Stimulated activated CD4-positive, alpha-beta T cell treated with anti-CD3 and anti-CD28 coated beads, Interleukin-1b, Interleukin-23, amount 100 ng/mL, for 1 hour (primary cell): ENCODE measurements around the gene TMEM266.

ENCODE experiments used
- DNase-seq, 2 donors: peaks; one replicate each; pipeline ENCODE4 v3.0.0-alpha.2; 2020; ENCODE audit warnings: low read depth in 2 of 2

The TMEM266 gene

DNA sequence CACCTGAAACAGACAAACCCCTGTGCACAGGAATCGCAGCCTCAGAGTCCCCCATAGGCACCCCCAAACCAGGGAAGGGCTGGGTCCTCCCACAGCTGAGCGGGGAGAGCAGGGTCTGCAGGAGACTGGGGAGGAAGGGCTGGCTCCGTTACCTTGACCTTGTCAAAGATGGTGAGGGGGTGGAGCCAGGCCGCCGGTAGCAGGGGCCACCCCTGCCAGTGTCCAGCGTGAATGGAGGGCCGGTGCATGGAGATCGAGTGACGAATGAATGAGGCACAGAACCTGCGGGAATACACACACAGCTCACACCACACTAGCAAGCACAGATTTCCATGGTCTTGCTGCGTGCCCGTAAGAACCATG is 102.2 kb downstream of the TMEM266 start:
- no peak for DNase-seq

GRCh38 chr15:76162784-76163456 is 103.1 kb downstream of the TMEM266 start:
- no peak for DNase-seq

DNA sequence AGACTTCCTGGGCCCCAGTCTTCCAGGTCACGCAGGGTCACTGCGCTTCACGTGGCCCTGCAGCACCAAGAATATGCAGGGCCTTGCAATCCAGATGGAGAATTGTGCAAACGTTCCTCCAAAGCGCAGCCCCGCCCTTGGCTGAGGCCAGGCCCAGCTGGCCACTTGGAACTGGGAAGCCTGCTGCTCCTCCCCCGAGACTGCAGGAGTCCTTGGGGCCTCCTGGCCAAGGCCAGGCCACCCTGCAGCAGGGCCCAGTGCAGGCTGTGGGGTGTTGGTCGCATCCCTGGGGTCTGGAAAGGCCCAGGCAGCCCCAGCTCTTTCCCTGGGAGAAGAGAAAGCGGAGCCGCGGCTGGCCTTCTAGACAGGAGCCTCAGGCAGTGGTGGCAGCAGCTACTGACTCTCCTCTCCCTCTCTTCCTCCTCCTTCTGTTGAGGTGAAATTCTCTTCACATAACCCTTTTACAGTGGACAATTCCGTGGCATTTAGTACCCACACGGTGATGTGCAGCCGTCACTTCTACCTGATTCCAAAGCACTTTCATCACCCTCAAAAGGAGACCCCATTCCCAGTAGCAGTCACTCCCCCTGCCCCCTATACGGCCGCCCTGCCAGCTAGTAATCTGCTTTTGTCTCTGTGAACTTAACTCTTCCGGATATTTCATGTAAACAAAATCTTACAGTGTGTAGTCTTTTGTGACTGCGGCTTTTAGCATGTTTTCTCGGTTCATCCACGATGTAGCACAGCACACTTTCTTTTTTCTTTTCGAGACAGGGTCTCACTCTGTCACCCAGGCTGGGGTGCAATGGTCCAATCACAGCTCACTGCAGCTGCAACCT is 103.9 kb downstream of the TMEM266 start:
- no peak for DNase-seq

DNA sequence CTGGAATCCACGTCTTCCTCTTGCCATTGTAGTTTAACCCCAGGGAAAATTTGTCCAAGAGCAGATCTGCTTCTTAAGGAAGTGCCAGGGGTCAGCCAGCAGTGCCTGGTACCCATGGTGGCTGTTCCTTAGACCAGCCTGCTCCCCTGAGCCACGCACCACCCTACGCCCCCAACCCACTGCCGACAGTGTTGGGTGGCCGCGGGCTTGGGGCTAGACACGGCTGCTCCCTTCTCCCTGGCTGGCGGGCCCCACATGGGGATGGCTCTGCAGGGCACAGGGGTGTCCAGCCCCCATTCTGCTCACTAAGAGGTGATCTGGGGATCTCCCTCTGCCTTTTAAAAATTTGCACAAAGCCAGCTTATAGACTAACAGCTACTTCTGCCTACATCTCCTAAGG is 104.8 kb downstream of the TMEM266 start:
- no peak for DNase-seq

- no peak for DNase-seq
These were observed 106.2 kb downstream of the TMEM266 start for GRCh38 chr15:76165951-76166350.

DNA sequence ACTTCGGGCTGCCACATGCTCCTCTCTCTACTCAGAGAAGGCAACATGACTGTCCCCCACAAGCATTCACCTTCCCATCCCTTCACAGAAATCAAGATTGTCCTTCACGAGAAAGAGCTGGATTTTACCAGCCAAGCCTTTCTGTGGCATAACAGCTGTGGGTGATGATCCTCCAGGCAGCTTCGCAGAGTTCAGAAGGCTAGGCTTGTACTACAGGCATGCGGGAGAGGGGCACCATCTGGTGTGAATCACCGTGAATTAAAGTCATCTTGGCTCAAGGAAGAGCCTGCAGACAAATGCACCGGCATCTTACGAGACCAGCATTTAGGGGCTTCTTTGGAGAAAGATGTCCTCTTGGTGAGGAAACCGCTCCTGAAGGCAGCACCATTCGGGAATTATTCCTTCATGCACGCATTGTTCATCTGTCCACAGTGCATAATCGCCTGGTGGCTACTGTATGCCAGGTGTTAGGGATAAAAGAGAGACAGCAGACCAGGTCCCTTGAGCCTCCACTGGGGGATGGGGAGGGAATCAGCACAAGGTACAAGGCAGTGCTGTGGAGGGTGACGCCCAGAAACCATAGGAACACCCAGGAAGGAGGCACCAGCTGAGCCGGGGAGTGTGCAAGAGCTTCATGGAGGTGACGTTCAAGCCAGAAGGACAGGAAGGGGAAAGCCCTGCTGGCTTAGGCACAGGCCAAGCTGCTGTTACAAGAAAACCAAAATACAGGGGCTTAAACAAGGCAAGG is 108.6 kb downstream of the TMEM266 start:
- no peak for DNase-seq

GRCh38 chr15:76169018-76169417 is 109.2 kb downstream of the TMEM266 start:
- no peak for DNase-seq

DNA sequence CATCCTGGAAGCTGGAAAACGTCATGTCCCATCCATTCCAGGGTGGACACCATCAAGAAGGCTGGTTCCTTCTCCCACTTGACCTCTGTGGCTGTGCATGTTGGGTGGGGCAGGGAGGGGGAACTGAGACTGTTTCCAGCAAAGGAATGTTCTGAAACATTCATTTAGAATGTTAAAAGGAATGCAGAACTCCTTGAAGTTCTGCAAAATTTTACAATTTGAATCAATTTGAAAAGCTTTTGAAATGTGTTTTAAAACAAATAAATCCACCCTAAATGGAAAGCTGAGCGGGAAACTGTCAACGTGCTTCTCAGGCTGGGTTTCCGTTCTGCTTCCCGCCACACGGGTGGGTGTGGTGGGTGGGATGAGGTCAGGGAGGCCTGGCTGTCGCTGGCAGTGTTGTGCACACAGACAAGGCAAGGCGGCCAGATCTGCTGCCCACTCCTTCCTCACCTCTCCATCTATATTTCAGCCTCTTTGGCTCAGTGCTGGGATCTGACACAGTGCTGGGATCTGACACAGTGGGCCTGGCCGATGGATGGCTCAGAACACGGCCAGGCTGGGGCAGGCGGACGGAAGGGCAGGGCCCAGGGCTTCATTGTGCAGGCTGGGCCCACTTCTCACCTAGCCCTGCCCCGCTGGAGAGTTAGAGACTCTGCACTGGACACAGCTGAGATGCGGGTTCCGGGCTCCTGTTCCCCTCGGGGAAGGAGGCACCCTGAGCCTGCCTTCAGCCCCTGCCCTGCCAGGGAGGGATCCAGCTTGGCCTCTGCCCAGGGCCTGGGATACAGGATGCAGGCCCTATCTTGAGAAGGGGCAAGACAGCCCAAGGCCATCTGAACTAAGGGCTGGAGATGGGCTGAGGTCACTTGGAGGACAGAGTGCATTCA is 110.4 kb downstream of the TMEM266 start:
- no peak for DNase-seq

GRCh38 chr15:76172782-76173181 is 113.0 kb downstream of the TMEM266 start:
- no peak for DNase-seq

- no peak for DNase-seq
These were observed 113.6 kb downstream of the TMEM266 start for GRCh38 chr15:76173317-76173834.

GRCh38 chr15:76174654-76175053 is 114.9 kb downstream of the TMEM266 start:
- no peak for DNase-seq

DNA sequence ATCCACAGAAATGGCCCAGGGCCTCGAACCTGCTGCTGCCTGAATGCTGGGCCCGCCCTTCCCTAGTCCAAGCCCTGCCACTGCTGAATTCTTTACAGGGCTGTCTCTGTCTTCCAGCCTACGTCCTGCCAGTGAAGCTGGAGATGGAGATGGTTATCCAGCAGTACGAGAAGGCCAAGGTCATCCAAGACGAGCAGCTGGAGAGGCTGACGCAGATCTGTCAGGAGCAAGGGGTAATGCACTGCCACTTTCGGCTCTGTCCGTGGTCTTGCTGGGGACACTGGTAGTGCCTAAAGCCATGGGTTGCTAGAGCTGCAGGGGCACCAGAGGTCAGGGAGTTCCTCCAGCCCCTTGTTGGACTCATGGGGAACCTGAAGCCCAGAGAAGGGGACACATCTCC is 115.7 kb downstream of the TMEM266 start:
- no peak for DNase-seq

DNA sequence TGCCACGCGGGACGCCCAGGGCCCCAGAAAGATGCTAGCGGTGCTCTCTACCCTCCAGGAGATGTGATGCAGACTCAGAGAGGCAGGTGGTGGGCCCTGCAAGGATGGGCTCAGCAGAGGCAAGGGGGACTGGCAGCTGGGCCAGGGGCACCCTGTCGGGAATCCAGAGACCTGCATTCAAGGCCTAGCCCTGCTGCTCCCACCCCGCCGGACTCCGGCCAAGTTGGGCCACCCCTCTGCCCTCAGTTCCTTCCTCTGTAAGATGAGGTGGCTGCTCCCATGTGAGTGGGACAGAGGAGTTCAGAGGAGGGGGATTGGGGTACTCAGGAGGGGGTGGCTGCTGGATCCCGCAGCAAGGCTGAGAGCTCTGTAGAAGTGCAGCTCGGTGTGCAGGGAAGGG is 116.3 kb downstream of the TMEM266 start:
- DNase-seq, result no peak

- no peak for DNase-seq
These were observed 116.8 kb downstream of the TMEM266 start for GRCh38 chr15:76176487-76177085.

- no peak for DNase-seq
These were observed 117.8 kb downstream of the TMEM266 start for GRCh38 chr15:76177491-76178040.

DNA sequence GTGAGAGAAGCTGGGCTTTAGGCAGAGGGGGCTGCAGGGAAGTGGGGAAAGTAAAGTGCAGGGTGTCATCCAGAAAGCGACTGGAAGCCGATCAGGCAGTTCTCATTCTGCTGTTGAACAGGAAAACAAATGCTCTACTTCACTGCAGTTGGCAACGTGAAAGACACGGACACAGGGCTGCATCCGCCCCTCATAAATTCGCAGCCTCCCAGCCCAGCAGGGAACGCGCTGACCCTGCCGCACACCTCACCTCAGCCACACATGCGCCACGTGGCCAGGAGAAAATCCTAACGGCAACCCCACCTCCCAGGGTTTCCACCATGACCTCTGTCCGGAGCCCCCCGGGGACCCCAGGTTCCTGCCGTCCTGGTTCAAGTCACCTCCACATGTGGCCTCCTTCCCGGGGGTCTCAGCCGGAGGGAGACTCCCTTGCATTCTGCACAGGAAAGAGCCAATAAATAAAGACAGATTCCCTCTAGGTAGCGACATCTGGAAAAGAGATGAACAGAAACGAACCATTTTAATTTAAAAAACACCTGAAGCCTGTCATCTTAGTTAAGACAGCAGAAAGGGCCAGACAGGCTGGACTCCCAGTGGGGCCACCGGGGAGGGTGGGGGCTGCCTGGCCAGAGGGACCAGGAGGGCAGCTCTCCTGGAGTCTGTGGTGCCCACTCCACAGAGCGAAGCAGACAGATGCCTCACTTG is 118.7 kb downstream of the TMEM266 start:
- no peak for DNase-seq

GRCh38 chr15:76179023-76179422 is 119.2 kb downstream of the TMEM266 start:
- DNase-seq, result no peak

- no peak for DNase-seq
These were observed 120.5 kb downstream of the TMEM266 start for GRCh38 chr15:76180321-76180720.

DNA sequence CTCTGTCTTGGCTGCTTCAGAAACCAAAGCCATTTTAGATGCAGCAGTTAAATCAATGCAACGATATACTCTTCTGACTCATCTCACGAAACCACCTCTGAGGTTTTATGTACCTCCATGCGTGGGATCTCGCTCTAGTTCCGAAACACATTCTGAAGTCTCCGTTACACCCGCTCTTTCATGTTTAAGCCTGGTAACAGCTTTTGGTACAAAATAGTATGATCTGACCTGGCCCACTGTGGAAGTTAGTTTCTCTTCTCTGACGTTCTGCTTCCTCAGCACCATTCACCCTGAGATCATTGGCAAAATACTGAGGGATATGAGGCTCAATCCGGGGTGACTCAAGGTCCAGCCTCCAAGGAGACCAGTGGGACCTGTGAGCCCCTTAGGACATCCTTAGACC is 121.9 kb downstream of the TMEM266 start:
- no peak for DNase-seq
